Endothelial cell of umbilical vein (primary cell): Measurements from ENCODE around the gene HEMGN. TPM values are rescaled to one million over a fixed set of nuclear protein-coding genes. Genes with fewer than 3 reads are reported as not detected.

Experiments
- BruUV-seq: library from RNA; stranded (reverse); fragments of 400-500 nt; replicated peaks from 2 replicates; lab custom pipeline; 2021; lab: Mats Ljungman, UMichigan
- CTCF ChIA-PET: fragments of 300-600, 350-600 bp; sonication (Branson Sonifier 250); formaldehyde crosslinking; loops from one replicate; lab custom pipeline; 2021; ENCODE audit warnings: antibody characterized with exemption, inconsistent platforms; lab: Charles Lee
- POLR2A ChIA-PET: fragments of 300-600, 350-600 bp; sonication (Branson Sonifier 250); formaldehyde crosslinking; loops from one replicate; lab custom pipeline; 2021; ENCODE audit warnings: antibody characterized with exemption, inconsistent platforms; lab: Charles Lee
- DNase-seq: peaks from one replicate; pipeline ENCODE4 v3.0.0-alpha.2; 2011; ENCODE audit warnings: low read depth, low spot score
- FAIRE-seq: peaks from 2 replicates; lab custom pipeline; 2011; peaks lifted over from hg19 to GRCh38; lab: Jason Lieb, UNC
- H2AFZ ChIP-seq: 2 replicates; pipeline ENCODE4 v1.6.0; 2012; ENCODE audit warnings: low read depth, low read length, control low read depth, inconsistent platforms
- H3K27ac ChIP-seq: 2 replicates; pipeline ENCODE4 v1.5.1; 2011; ENCODE audit warnings: low read depth, mild to moderate bottlenecking, control low read depth, low read length, moderate library complexity; ENCODE audit not compliant: insufficient read depth
- H3K27me3 ChIP-seq, 2 experiments: 2 replicates each; pipeline versions ENCODE4 v1.6.0 to v1.6.1; 2011; ENCODE audit warnings: low read length in 2 of 2, mixed read lengths in 1 of 2; ENCODE audit not compliant: control insufficient read depth in 2 of 2, insufficient read depth in 2 of 2
- H3K36me3 ChIP-seq, 2 experiments: 2 replicates in 1 of 2; 3 replicates in 1 of 2; pipeline ENCODE4 v1.5.1; 2011; ENCODE audit warnings: low read length in 2 of 2, mild to moderate bottlenecking in 1 of 2, moderate library complexity in 1 of 2; ENCODE audit not compliant: control insufficient read depth in 2 of 2, insufficient read depth in 2 of 2; ENCODE audit errors: extremely low read depth in 1 of 2
- H3K4me1 ChIP-seq: 3 replicates; pipeline ENCODE4 v1.5.1; 2011; ENCODE audit warnings: mild to moderate bottlenecking, low read length; ENCODE audit not compliant: control insufficient read depth, insufficient read depth; ENCODE audit errors: extremely low read depth
- H3K4me2 ChIP-seq: 2 replicates; pipeline ENCODE4 v1.6.1; 2011; ENCODE audit warnings: low read length, control low read depth, mixed read lengths; ENCODE audit not compliant: insufficient read depth
- H3K4me3 ChIP-seq, 3 experiments: fragments of 200-600 bp in 1 of 3; sonication (generic), shearing (Covaris generic) in 1 of 3; replicated peaks in 1 of 3; 2 replicates each; pipeline ENCODE4 v1.5.1; 2011 to 2016; ENCODE audit warnings: control low read depth in 3 of 3, low read length in 3 of 3, mild to moderate bottlenecking in 2 of 3, inconsistent platforms in 1 of 3, low read depth in 1 of 3, moderate library complexity in 1 of 3; ENCODE audit not compliant: insufficient read depth in 1 of 3
- H3K79me2 ChIP-seq: 2 replicates; pipeline ENCODE4 v1.6.0; 2012; ENCODE audit warnings: low read length, inconsistent platforms; ENCODE audit not compliant: control insufficient read depth, insufficient read depth
- H3K9ac ChIP-seq: replicated peaks from 2 replicates; pipeline ENCODE3; 2011; ENCODE audit warnings: low read length, control low read depth; ENCODE audit not compliant: insufficient read depth; ENCODE audit errors: extremely low read depth
- H3K9me1 ChIP-seq: replicated peaks from 3 replicates; pipeline ENCODE4 v1.6.0; 2011; ENCODE audit warnings: mild to moderate bottlenecking, low read length; ENCODE audit not compliant: control insufficient read depth, insufficient read depth; ENCODE audit errors: extremely low read depth
- H3K9me3 ChIP-seq: replicated peaks from 2 replicates; pipeline ENCODE4 v1.5.1; 2012; ENCODE audit warnings: low read length, inconsistent platforms; ENCODE audit not compliant: control insufficient read depth, insufficient read depth
- H4K20me1 ChIP-seq: replicated peaks from 2 replicates; pipeline ENCODE3; 2011; ENCODE audit warnings: mild to moderate bottlenecking, low read length; ENCODE audit not compliant: control insufficient read depth, insufficient read depth; ENCODE audit errors: extremely low read depth
- EZH2 ChIP-seq: IDR thresholded peaks from 2 replicates; pipeline ENCODE4 v1.6.1; 2012; ENCODE audit warnings: borderline replicate concordance, low read depth, mild to moderate bottlenecking, moderate library complexity, low read length, inconsistent platforms; ENCODE audit not compliant: severe bottlenecking
- FOS ChIP-seq: IDR thresholded peaks from 2 replicates; pipeline ENCODE4 v1.6.1; 2011; ENCODE audit warnings: mild to moderate bottlenecking, low read length, moderate library complexity, borderline replicate concordance; ENCODE audit not compliant: insufficient read depth
- GATA2 ChIP-seq: IDR thresholded peaks from 2 replicates; pipeline ENCODE4 v1.7.0; 2011; ENCODE audit warnings: low read depth, mild to moderate bottlenecking, moderate library complexity, mixed read lengths, low read length; ENCODE audit not compliant: insufficient read length, insufficient read depth
- JUN ChIP-seq: IDR thresholded peaks from 2 replicates; pipeline ENCODE4 v1.6.1; 2011; ENCODE audit warnings: borderline replicate concordance, low read depth; ENCODE audit not compliant: insufficient read length, insufficient read depth
- MYC ChIP-seq: IDR thresholded peaks from one replicate; pipeline ENCODE4 v1.6.1; 2011; ENCODE audit warnings: mild to moderate bottlenecking, low read depth, low read length
- POLR2A ChIP-seq: IDR thresholded peaks from 2 replicates; pipeline ENCODE4 v1.6.1; 2012; ENCODE audit warnings: low read depth, mild to moderate bottlenecking, control low read depth, low read length
- POLR2AphosphoS5 ChIP-seq: IDR thresholded peaks from 2 replicates; pipeline ENCODE4 v1.6.1; 2012; ENCODE audit warnings: low read depth, mild to moderate bottlenecking, control low read depth, low read length, moderate library complexity; ENCODE audit not compliant: insufficient read depth
- dilution Hi-C: fragments of 300-500 bp; cut with MboI; formaldehyde crosslinking; loops from one replicate; pipeline ENCODE4 v1.15.0; 2019; ENCODE audit warnings: low sequenced_read_pairs; ENCODE audit not compliant: extremely low pct_ligation_motif_present
- intact Hi-C: fragments of 100-400 bp; cut with micrococcal nuclease; formaldehyde crosslinking; loops from one replicate; pipeline ENCODE4 v1.10.0; 2022
- polyA plus RNA-seq, 4 experiments: library from polyadenylated mRNA; depleted of rRNA in 3 of 4; stranded (reverse) in 3 of 4; unstranded in 1 of 4; fragments of >200 nt; gene quantifications; 2 replicates each; pipeline versions ENCODE4 v1.2.1 to v1.2.3, GENCODE V29; 2011 to 2012; ENCODE audit warnings: missing spikeins in 1 of 4
- total RNA-seq: library from RNA; stranded (reverse); gene quantifications from 2 replicates; pipeline ENCODE4 v1.2.3, GENCODE V29; 2021
- TF ChIP-seq, protein P1 (sequence below), 2 donors: IDR thresholded peaks; 1 replicate in 1 of 2; 2 replicates in 1 of 2; pipeline ENCODE4 v1.5.1; 2011; ENCODE audit warnings: low read length in 2 of 2, mild to moderate bottlenecking in 2 of 2, moderate library complexity in 2 of 2, control low read depth in 1 of 2, inconsistent platforms in 1 of 2, low read depth in 1 of 2; ENCODE audit not compliant: insufficient read depth in 1 of 2; ENCODE audit errors: extremely low read depth in 1 of 2
- TF ChIP-seq, protein P2 (sequence below): IDR thresholded peaks from 2 replicates; pipeline ENCODE4 v1.6.1; 2011; ENCODE audit not compliant: insufficient read depth, insufficient read length

HEMGN gene
- total and polyA plus RNA-seq, 2 donors (not counting 3 experiments of a cell fraction or from before 2014, with no cell fraction given) = not detected

DNA sequence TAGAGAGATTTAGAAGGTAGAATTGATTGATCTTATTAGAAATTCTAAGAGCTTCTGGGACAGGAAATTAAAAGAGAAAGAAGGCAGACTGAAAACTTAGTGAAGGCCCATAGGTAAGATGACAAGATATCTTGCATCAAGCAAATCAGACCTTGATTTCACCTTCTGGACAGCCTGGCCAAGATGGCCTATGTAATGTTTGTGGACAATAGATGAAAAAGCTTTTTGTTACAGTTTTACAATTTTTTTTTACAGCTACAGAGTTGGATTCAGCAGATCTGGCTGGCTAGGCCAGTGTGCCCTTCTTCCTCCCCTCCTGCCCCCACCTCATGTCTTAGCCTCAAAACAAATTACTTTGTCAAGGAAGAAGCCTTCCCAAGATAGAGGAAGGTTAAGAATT, 21.6 kb upstream of the HEMGN start:
- Histone ChIP-seq H3K9ac (no peak overlapping the region), H3K9me3 (no peaks in the 10 kb centered on the region), H4K20me1 (no peaks in the 10 kb centered on the region), H2AFZ (no peak overlapping the region), H3K4me2 (no peak overlapping the region), H3K79me2 (no peaks in the 10 kb centered on the region), H3K27me3 (peaks cover 1 to 6% of the 10 kb centered on the region in 2 experiments), H3K36me3 (no peaks in the 10 kb centered on the region), H3K9me1 (no peaks in the 10 kb centered on the region), H3K4me3 (no peak overlapping the region), H3K27ac (no peak overlapping the region), H3K4me1 (no peaks in the 10 kb centered on the region)
- no TSS peak for BruUV-seq
- ChIA-PET POLR2A (no interaction called here), CTCF (interaction anchor here (0.9 to 2.2 kb wide), 4 partner anchors 36 to 75 kb away, joined by 3 to 7 read pairs (median 3); no protein-coding TSS in a partner anchor)
- FAIRE-seq (no peak), DNase-seq (no peak)
- dilution Hi-C loops = no loop called here
- TF ChIP-seq, protein P1, sequence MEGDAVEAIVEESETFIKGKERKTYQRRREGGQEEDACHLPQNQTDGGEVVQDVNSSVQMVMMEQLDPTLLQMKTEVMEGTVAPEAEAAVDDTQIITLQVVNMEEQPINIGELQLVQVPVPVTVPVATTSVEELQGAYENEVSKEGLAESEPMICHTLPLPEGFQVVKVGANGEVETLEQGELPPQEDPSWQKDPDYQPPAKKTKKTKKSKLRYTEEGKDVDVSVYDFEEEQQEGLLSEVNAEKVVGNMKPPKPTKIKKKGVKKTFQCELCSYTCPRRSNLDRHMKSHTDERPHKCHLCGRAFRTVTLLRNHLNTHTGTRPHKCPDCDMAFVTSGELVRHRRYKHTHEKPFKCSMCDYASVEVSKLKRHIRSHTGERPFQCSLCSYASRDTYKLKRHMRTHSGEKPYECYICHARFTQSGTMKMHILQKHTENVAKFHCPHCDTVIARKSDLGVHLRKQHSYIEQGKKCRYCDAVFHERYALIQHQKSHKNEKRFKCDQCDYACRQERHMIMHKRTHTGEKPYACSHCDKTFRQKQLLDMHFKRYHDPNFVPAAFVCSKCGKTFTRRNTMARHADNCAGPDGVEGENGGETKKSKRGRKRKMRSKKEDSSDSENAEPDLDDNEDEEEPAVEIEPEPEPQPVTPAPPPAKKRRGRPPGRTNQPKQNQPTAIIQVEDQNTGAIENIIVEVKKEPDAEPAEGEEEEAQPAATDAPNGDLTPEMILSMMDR (IDR thresholded peaks at IDR 0.05; ENCODE audit: extremely low read depth in 1 of 2, insufficient read depth in 1 of 2, low read depth in 1 of 2, low read length in 2 of 2) = no peak
- TF ChIP-seq POLR2A = no peak
- TF ChIP-seq JUN = no peak
- no peak for TF ChIP-seq FOS
- TF ChIP-seq GATA2 = no peak
- no peak for TF ChIP-seq POLR2AphosphoS5
- TF ChIP-seq, protein P2, sequence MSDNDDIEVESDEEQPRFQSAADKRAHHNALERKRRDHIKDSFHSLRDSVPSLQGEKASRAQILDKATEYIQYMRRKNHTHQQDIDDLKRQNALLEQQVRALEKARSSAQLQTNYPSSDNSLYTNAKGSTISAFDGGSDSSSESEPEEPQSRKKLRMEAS = no peak
- TF ChIP-seq EZH2 = no peak
- TF ChIP-seq MYC = no peak
- intact Hi-C loops = no loop called here
